Endothelial cell of umbilical vein (primary cell): ENCODE data around the gene AFDN.

ENCODE experiments used
- EZH2 ChIP-seq: IDR thresholded peaks from 2 replicates; pipeline ENCODE4 v1.6.1; 2012; ENCODE audit warnings: borderline replicate concordance, low read depth, mild to moderate bottlenecking, moderate library complexity, low read length, inconsistent platforms; ENCODE audit not compliant: severe bottlenecking
- JUN ChIP-seq: IDR thresholded peaks from 2 replicates; pipeline ENCODE4 v1.6.1; 2011; ENCODE audit warnings: borderline replicate concordance, low read depth; ENCODE audit not compliant: insufficient read length, insufficient read depth
- MYC ChIP-seq: IDR thresholded peaks from one replicate; pipeline ENCODE4 v1.6.1; 2011; ENCODE audit warnings: mild to moderate bottlenecking, low read depth, low read length
- POLR2A ChIP-seq: IDR thresholded peaks from 2 replicates; pipeline ENCODE4 v1.6.1; 2012; ENCODE audit warnings: low read depth, mild to moderate bottlenecking, control low read depth, low read length
- POLR2AphosphoS5 ChIP-seq: IDR thresholded peaks from 2 replicates; pipeline ENCODE4 v1.6.1; 2012; ENCODE audit warnings: low read depth, mild to moderate bottlenecking, control low read depth, low read length, moderate library complexity; ENCODE audit not compliant: insufficient read depth
- TF ChIP-seq, protein P1 (sequence below), 2 donors: IDR thresholded peaks; 1 replicate in 1 of 2; 2 replicates in 1 of 2; pipeline ENCODE4 v1.5.1; 2011; ENCODE audit warnings: low read length in 2 of 2, mild to moderate bottlenecking in 2 of 2, moderate library complexity in 2 of 2, control low read depth in 1 of 2, inconsistent platforms in 1 of 2, low read depth in 1 of 2; ENCODE audit not compliant: insufficient read depth in 1 of 2; ENCODE audit errors: extremely low read depth in 1 of 2

GRCh38 chr6:167797011-167797471 is 29.7 kb upstream of the AFDN start:
- TF ChIP-seq, protein P1, sequence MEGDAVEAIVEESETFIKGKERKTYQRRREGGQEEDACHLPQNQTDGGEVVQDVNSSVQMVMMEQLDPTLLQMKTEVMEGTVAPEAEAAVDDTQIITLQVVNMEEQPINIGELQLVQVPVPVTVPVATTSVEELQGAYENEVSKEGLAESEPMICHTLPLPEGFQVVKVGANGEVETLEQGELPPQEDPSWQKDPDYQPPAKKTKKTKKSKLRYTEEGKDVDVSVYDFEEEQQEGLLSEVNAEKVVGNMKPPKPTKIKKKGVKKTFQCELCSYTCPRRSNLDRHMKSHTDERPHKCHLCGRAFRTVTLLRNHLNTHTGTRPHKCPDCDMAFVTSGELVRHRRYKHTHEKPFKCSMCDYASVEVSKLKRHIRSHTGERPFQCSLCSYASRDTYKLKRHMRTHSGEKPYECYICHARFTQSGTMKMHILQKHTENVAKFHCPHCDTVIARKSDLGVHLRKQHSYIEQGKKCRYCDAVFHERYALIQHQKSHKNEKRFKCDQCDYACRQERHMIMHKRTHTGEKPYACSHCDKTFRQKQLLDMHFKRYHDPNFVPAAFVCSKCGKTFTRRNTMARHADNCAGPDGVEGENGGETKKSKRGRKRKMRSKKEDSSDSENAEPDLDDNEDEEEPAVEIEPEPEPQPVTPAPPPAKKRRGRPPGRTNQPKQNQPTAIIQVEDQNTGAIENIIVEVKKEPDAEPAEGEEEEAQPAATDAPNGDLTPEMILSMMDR (IDR thresholded peaks at IDR 0.05; ENCODE audit: extremely low read depth in 1 of 2, insufficient read depth in 1 of 2, low read depth in 1 of 2, low read length in 2 of 2) = no peak
- TF ChIP-seq POLR2AphosphoS5 = no peak
- TF ChIP-seq EZH2 = no peak
- TF ChIP-seq POLR2A = no peak
- TF ChIP-seq MYC = no peak
- no peak for TF ChIP-seq JUN
